Measurements from ENCODE around the gene TTN. TPM values are rescaled to one million over a fixed set of nuclear protein-coding genes. Genes with fewer than 3 reads are reported as not detected.

TTN gene
- total RNA-seq, 6 donors from 2014 or later: 13.8 to 895 (median 119) TPM

GRCh38 chr2:178718283-178718682 is 88.9 kb downstream of the TTN start:
- DNase-seq (no peak), ATAC-seq (ENCODE audit: low FRiP score in 2 of 2) (peak in 1 of 2 donors; percentile 19)
- no peak overlapping the region for H3K27ac ChIP-seq
- H3K36me3 ChIP-seq: peaks cover 0 to 8% (median 0%) of the 10 kb centered on the region in 4 donors
- WGBS, 2 donors: 30 to 37% methylated on average over 2 of the region's 2 CpGs
- H3K9me3 ChIP-seq: no peaks in the 10 kb centered on the region
- no peaks in the 10 kb centered on the region for H3K4me1 ChIP-seq
- H3K27me3 ChIP-seq: no peaks in the 10 kb centered on the region
- no peak overlapping the region for H3K4me3 ChIP-seq
- no peak for TF ChIP-seq CTCF (IDR thresholded peaks at IDR 0.05)
- TF ChIP-seq EP300 (IDR thresholded peaks at IDR 0.05): no peak
- no peak for TF ChIP-seq POLR2AphosphoS5 (IDR thresholded peaks at IDR 0.05)

GRCh38 chr2:178716394-178716793 is 90.8 kb downstream of the TTN start:
- H3K36me3 ChIP-seq: peaks cover 0 to 8% (median 0%) of the 10 kb centered on the region in 4 donors
- 95 to 98% methylated on average over 2 of the region's 2 CpGs for WGBS, 2 donors
- ATAC-seq (ENCODE audit: low FRiP score in 2 of 2): no peak
- no peaks in the 10 kb centered on the region for H3K9me3 ChIP-seq
- H3K27ac ChIP-seq: no peak overlapping the region
- no peak for TF ChIP-seq POLR2A (IDR thresholded peaks at IDR 0.05)
- no peak for TF ChIP-seq CTCF (IDR thresholded peaks at IDR 0.05)
- no peak for TF ChIP-seq POLR2AphosphoS5 (IDR thresholded peaks at IDR 0.05)
- TF ChIP-seq EP300 (IDR thresholded peaks at IDR 0.05): no peak
- DNase-seq: no peak
- H3K4me1 ChIP-seq: no peaks in the 10 kb centered on the region
- H3K27me3 ChIP-seq: no peaks in the 10 kb centered on the region
- no peak overlapping the region for H3K4me3 ChIP-seq

- Histone ChIP-seq H3K27ac (no peak overlapping the region), H3K4me3 (no peak overlapping the region), H3K36me3 (peaks cover 0 to 4% (median 1%) of the 10 kb centered on the region in 4 donors), H3K4me1 (no peaks in the 10 kb centered on the region), H3K9me3 (no peaks in the 10 kb centered on the region), H3K27me3 (no peaks in the 10 kb centered on the region)
- TF ChIP-seq CTCF (IDR thresholded peaks at IDR 0.05): no peak
- no peak for TF ChIP-seq POLR2A (IDR thresholded peaks at IDR 0.05)
- TF ChIP-seq EP300 (IDR thresholded peaks at IDR 0.05): no peak
- TF ChIP-seq POLR2AphosphoS5 (IDR thresholded peaks at IDR 0.05): no peak
- ATAC-seq (ENCODE audit: low FRiP score in 2 of 2) (no peak), DNase-seq (no peak)
- 82 to 86% methylated on average over 6 of the region's 6 CpGs for WGBS, 2 donors
Observed at GRCh38 chr2:178715366-178715765, 91.9 kb downstream of the TTN start.

GRCh38 chr2:178707476-178707875 is 99.7 kb downstream of the TTN start:
- Histone ChIP-seq H3K4me3 (no peak overlapping the region), H3K36me3 (peaks cover 0 to 3% (median 0%) of the 10 kb centered on the region in 4 donors), H3K4me1 (no peaks in the 10 kb centered on the region), H3K9me3 (no peaks in the 10 kb centered on the region), H3K27ac (no peak overlapping the region), H3K27me3 (no peaks in the 10 kb centered on the region)
- ATAC-seq (ENCODE audit: low FRiP score in 2 of 2) (no peak), DNase-seq (no peak)
- 75 to 92% methylated on average over 2 of the region's 2 CpGs for WGBS, 2 donors
- TF ChIP-seq POLR2AphosphoS5 (IDR thresholded peaks at IDR 0.05): no peak

- Histone ChIP-seq H3K4me1 (no peaks in the 10 kb centered on the region), H3K27me3 (no peaks in the 10 kb centered on the region), H3K27ac (no peak overlapping the region), H3K9me3 (no peaks in the 10 kb centered on the region), H3K36me3 (no peaks in the 10 kb centered on the region), H3K4me3 (no peak overlapping the region)
- DNase-seq (no peak), ATAC-seq (ENCODE audit: low FRiP score in 2 of 2) (no peak)
- no peak for TF ChIP-seq POLR2AphosphoS5 (IDR thresholded peaks at IDR 0.05)
- TF ChIP-seq CTCF (IDR thresholded peaks at IDR 0.05): no peak
- TF ChIP-seq EP300 (IDR thresholded peaks at IDR 0.05): no peak
- TF ChIP-seq POLR2A (IDR thresholded peaks at IDR 0.05): no peak
- WGBS, 2 donors: 85 to 89% methylated on average over 5 of the region's 5 CpGs
Observed at GRCh38 chr2:178704876-178705275, 102.3 kb downstream of the TTN start.

Measured in upper lobe of left lung (tissue), 6 donors.